Breast epithelium (tissue), 3 donors: ENCODE results near the gene FTCD.

ENCODE experiments used
- CTCF ChIP-seq, 3 donors: fragments of 450-650 bp; IDR thresholded peaks; one replicate each; pipeline ENCODE4 v1.5.1; 2016 to 2017; ENCODE audit warnings: antibody characterized with exemption in 3 of 3, mild to moderate bottlenecking in 3 of 3, moderate library complexity in 3 of 3
- POLR2A ChIP-seq: fragments of 450-650 bp; IDR thresholded peaks from one replicate; pipeline ENCODE4 v1.6.1; 2016; ENCODE audit warnings: antibody characterized with exemption, mild to moderate bottlenecking, moderate library complexity
- POLR2AphosphoS5 ChIP-seq, 3 donors: sonication (generic); formaldehyde crosslinking; IDR thresholded peaks; one replicate each; pipeline ENCODE4 v1.6.1; 2017; ENCODE audit warnings: antibody characterized with exemption in 3 of 3

- TF ChIP-seq CTCF (IDR thresholded peaks at IDR 0.05) (no peak), POLR2A (no peak), POLR2AphosphoS5 (IDR thresholded peaks at IDR 0.05) (no peak)
These were observed 13.4 kb downstream of the FTCD start for GRCh38 chr21:46141767-46142581.
